Neutrophil (primary cell): ENCODE measurements around the gene SYCN.

Experiments
- H3K27ac ChIP-seq: fragments of 200-600 bp; sonication (generic); 2 replicates; pipeline ENCODE4 v1.5.1; 2016; ENCODE audit warnings: mild to moderate bottlenecking, moderate library complexity
- H3K27me3 ChIP-seq: fragments of 200-600 bp; sonication (generic); 2 replicates; pipeline ENCODE4 v1.6.0; 2016; ENCODE audit warnings: mild to moderate bottlenecking
- H3K36me3 ChIP-seq: fragments of 200-600 bp; sonication (generic); 2 replicates; pipeline ENCODE4 v1.5.1; 2017
- H3K4me1 ChIP-seq, 2 experiments: fragments of 200-600 bp in 1 of 2; sonication (generic) in 1 of 2; 1 replicate in 1 of 2; 2 replicates in 1 of 2; pipeline versions ENCODE4 v1.5.1 to v1.6.1; 2013 to 2016; ENCODE audit warnings: low read depth in 1 of 2, low read length in 1 of 2, mild to moderate bottlenecking in 1 of 2, moderate library complexity in 1 of 2; ENCODE audit not compliant: control insufficient read depth in 1 of 2, insufficient read depth in 1 of 2
- H3K4me3 ChIP-seq, 2 experiments: fragments of 200-600 bp in 1 of 2; sonication (generic) in 1 of 2; 1 replicate in 1 of 2; 2 replicates in 1 of 2; pipeline ENCODE4 v1.5.1; 2013 to 2016; ENCODE audit warnings: low read depth in 1 of 2, low read length in 1 of 2, mild to moderate bottlenecking in 1 of 2, moderate library complexity in 1 of 2
- H3K9me3 ChIP-seq: fragments of 200-600 bp; sonication (generic); 2 replicates; pipeline ENCODE4 v1.5.1; 2016
- CTCF ChIP-seq: fragments of 200-600 bp; sonication (generic); IDR thresholded peaks from 2 replicates; pipeline ENCODE4 v1.5.1; 2016; ENCODE audit warnings: antibody characterized with exemption

Gene SYCN

GRCh38 chr19:39240421-39240820 is 36.4 kb upstream of the SYCN start:
- Histone ChIP-seq H3K4me1 (peaks cover 0 to 4% of the 10 kb centered on the region in 2 experiments), H3K27ac (no peak overlapping the region), H3K27me3 (peaks cover 38% of the 10 kb centered on the region), H3K4me3 (no peak overlapping the region), H3K9me3 (no peaks in the 10 kb centered on the region), H3K36me3 (no peaks in the 10 kb centered on the region)
- no peak for TF ChIP-seq CTCF

GRCh38 chr19:39238944-39239343 is 34.9 kb upstream of the SYCN start:
- Histone ChIP-seq H3K27me3 (peaks cover 36% of the 10 kb centered on the region), H3K4me1 (peaks cover 0 to 4% of the 10 kb centered on the region in 2 experiments), H3K27ac (no peak overlapping the region), H3K36me3 (no peaks in the 10 kb centered on the region), H3K9me3 (no peaks in the 10 kb centered on the region), H3K4me3 (no peak overlapping the region)
- no peak for TF ChIP-seq CTCF

- H3K4me1 ChIP-seq, result peaks cover 0 to 4% of the 10 kb centered on the region in 2 experiments
- H3K4me3 ChIP-seq, result no peak overlapping the region
- no peaks in the 10 kb centered on the region for H3K36me3 ChIP-seq
- TF ChIP-seq CTCF, result no peak
- no peak overlapping the region for H3K27ac ChIP-seq
- H3K9me3 ChIP-seq, result no peaks in the 10 kb centered on the region
- peaks cover 36% of the 10 kb centered on the region for H3K27me3 ChIP-seq
Observed at GRCh38 chr19:39238209-39238608, 34.1 kb upstream of the SYCN start.

- TF ChIP-seq CTCF, result no peak
- Histone ChIP-seq H3K4me3 (no peak overlapping the region), H3K27me3 (peaks cover 39% of the 10 kb centered on the region), H3K36me3 (no peaks in the 10 kb centered on the region), H3K4me1 (peaks cover 0 to 4% of the 10 kb centered on the region in 2 experiments), H3K9me3 (no peaks in the 10 kb centered on the region), H3K27ac (no peak overlapping the region)
Observed at GRCh38 chr19:39237200-39238184, 33.4 kb upstream of the SYCN start.

- TF ChIP-seq CTCF, result no peak
- Histone ChIP-seq H3K36me3 (no peaks in the 10 kb centered on the region), H3K4me3 (no peak overlapping the region), H3K9me3 (no peaks in the 10 kb centered on the region), H3K27ac (no peak overlapping the region), H3K4me1 (peaks cover 0 to 4% of the 10 kb centered on the region in 2 experiments), H3K27me3 (peaks cover 36% of the 10 kb centered on the region)
Observed at GRCh38 chr19:39236527-39236926, 32.5 kb upstream of the SYCN start.
